Measurements from ENCODE around the gene BICRA.

DNA sequence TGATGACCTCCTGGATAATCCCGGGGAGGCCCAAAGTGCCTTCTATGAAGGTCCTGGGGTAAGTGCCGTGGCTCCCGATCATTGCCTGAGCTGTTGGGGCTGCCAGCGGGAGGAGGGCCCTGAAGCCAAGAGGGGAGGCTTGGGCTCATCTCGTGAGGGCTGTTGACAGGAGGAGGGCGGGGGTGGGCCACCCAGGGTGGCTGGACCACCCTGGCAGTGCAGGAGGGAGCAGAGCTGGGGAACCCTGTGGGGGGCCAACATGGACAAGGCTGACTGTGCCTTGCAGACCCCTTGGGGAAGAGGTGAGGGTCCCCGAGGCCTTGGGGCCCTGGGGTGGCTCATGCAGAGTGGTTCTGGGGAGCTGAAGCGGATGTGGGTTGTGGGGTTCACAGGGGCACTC, 66.9 kb downstream of the BICRA start:
- TF ChIP-seq, protein P1, sequence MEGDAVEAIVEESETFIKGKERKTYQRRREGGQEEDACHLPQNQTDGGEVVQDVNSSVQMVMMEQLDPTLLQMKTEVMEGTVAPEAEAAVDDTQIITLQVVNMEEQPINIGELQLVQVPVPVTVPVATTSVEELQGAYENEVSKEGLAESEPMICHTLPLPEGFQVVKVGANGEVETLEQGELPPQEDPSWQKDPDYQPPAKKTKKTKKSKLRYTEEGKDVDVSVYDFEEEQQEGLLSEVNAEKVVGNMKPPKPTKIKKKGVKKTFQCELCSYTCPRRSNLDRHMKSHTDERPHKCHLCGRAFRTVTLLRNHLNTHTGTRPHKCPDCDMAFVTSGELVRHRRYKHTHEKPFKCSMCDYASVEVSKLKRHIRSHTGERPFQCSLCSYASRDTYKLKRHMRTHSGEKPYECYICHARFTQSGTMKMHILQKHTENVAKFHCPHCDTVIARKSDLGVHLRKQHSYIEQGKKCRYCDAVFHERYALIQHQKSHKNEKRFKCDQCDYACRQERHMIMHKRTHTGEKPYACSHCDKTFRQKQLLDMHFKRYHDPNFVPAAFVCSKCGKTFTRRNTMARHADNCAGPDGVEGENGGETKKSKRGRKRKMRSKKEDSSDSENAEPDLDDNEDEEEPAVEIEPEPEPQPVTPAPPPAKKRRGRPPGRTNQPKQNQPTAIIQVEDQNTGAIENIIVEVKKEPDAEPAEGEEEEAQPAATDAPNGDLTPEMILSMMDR (conservative IDR thresholded peaks at IDR 0.05; ENCODE audit: low read length) = no peak
- no peak for TF ChIP-seq EZH2phosphoT487 (IDR thresholded peaks at IDR 0.05; ENCODE audit: borderline replicate concordance, low read depth, low read length)
